ENCODE measurements around the gene TRIM46.

GRCh38 chr1:155184835-155185782, 11.5 kb downstream of the TRIM46 start:
- TF ChIP-seq, protein P1, sequence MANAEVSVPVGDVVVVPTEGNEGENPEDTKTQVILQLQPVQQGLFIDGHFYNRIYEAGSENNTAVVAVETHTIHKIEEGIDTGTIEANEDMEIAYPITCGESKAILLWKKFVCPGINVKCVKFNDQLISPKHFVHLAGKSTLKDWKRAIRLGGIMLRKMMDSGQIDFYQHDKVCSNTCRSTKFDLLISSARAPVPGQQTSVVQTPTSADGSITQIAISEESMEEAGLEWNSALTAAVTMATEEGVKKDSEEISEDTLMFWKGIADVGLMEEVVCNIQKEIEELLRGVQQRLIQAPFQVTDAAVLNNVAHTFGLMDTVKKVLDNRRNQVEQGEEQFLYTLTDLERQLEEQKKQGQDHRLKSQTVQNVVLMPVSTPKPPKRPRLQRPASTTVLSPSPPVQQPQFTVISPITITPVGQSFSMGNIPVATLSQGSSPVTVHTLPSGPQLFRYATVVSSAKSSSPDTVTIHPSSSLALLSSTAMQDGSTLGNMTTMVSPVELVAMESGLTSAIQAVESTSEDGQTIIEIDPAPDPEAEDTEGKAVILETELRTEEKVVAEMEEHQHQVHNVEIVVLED (CRISPR knock-in tag; IDR thresholded peaks at IDR 0.05), result no peak
- TF ChIP-seq BACH1 (tag; IDR thresholded peaks at IDR 0.05) (no peak), POLR2AphosphoS5 (IDR thresholded peaks at IDR 0.05; ENCODE audit: control insufficient read depth, insufficient read depth, low read depth, low read length) (no peak), HDAC1 (IDR thresholded peaks at IDR 0.05) (no peak), CTCF (IDR thresholded peaks at IDR 0.05 in 2 of 3, conservative IDR thresholded peaks at IDR 0.05 in 1 of 3; ENCODE audit: insufficient read depth in 2 of 3, low read depth in 1 of 3, low read length in 3 of 3) (no peak), SIX5 (IDR thresholded peaks at IDR 0.05; ENCODE audit: borderline replicate concordance in 1 of 2, insufficient read depth in 1 of 2, low read depth in 1 of 2, low read length in 2 of 2) (no peak), CREB1 (IDR thresholded peaks at IDR 0.05) (no peak), CREB1 (CRISPR knock-in tag; IDR thresholded peaks at IDR 0.05) (no peak), EZH2 (IDR thresholded peaks at IDR 0.05; ENCODE audit: borderline replicate concordance, low read depth, low read length) (no peak), EP300 (IDR thresholded peaks at IDR 0.05; ENCODE audit: low read length) (no peak), BHLHE40 (IDR thresholded peaks at IDR 0.05; ENCODE audit: low read length) (no peak)
